Thyroid gland (tissue), 4 donors: Measurements from ENCODE around the gene MKRN3. TPM values are rescaled to one million over a fixed set of nuclear protein-coding genes. Genes with fewer than 3 reads are reported as not detected.

Experiments
- DNase-seq, 2 donors: peaks; one replicate each; pipeline ENCODE4 v3.0.0-alpha.2; 2019
- H3K27ac ChIP-seq, 3 donors: fragments of 200-600 bp; sonication (generic); 1 replicate in 2 of 3; 2 replicates in 1 of 3; pipeline ENCODE4 v1.5.1; 2016 to 2019; ENCODE audit warnings: mild to moderate bottlenecking in 1 of 3, moderate library complexity in 1 of 3
- H3K27me3 ChIP-seq: fragments of 200-600 bp; sonication (generic); one replicate; pipeline ENCODE4 v1.5.1; 2019
- H3K36me3 ChIP-seq, 2 donors: fragments of 200-600 bp; sonication (generic); one replicate each; pipeline ENCODE4 v1.5.1; 2016 to 2019
- H3K4me1 ChIP-seq, 2 donors: fragments of 200-600 bp; sonication (generic); one replicate each; pipeline ENCODE4 v1.5.1; 2017 to 2019
- H3K4me3 ChIP-seq, 3 donors: fragments of 200-600 bp; sonication (generic); replicated peaks in 1 of 3; 1 replicate in 2 of 3; 2 replicates in 1 of 3; pipeline ENCODE4 v1.5.1; 2016; ENCODE audit warnings: mild to moderate bottlenecking in 1 of 3
- H3K9me3 ChIP-seq: fragments of 200-600 bp; sonication (generic); one replicate; pipeline ENCODE4 v1.5.1; 2017
- POLR2A ChIP-seq, 2 donors: fragments of 450-650 bp; IDR thresholded peaks; one replicate each; pipeline ENCODE4 v1.6.1; 2017; ENCODE audit warnings: antibody characterized with exemption in 2 of 2, mild to moderate bottlenecking in 2 of 2, moderate library complexity in 1 of 2
- WGBS, 2 donors: methylation state at CpG; one replicate each; pipeline ENCODE4 v1.1.5; 2017; 5-methylcytosine and 5-hydroxymethylcytosine counted together
- intact Hi-C: fragments of 100-400 bp; cut with DNase I; formaldehyde crosslinking; loops from one replicate; pipeline ENCODE4 v1.15.1; 2023
- total RNA-seq, 4 donors: library from RNA; depleted of rRNA; stranded (reverse); fragments of >200 nt; gene quantifications; one replicate each; pipeline ENCODE4 v1.2.3, GENCODE V29; 2016
- TF ChIP-seq, protein P1 (sequence below), 6 experiments: fragments of 200-600 bp in 3 of 6; fragments of 450-650 bp in 3 of 6; sonication (generic) in 3 of 6; IDR thresholded peaks; one replicate each; pipeline ENCODE4 v1.5.1; 2016 to 2019; ENCODE audit warnings: antibody characterized with exemption in 6 of 6, mild to moderate bottlenecking in 2 of 6, inconsistent platforms in 1 of 6, moderate library complexity in 1 of 6

MKRN3 gene
- total RNA-seq, 4 donors from 2014 or later: 0.11 to 0.44 (median 0.40) TPM; not detected in 1

DNA sequence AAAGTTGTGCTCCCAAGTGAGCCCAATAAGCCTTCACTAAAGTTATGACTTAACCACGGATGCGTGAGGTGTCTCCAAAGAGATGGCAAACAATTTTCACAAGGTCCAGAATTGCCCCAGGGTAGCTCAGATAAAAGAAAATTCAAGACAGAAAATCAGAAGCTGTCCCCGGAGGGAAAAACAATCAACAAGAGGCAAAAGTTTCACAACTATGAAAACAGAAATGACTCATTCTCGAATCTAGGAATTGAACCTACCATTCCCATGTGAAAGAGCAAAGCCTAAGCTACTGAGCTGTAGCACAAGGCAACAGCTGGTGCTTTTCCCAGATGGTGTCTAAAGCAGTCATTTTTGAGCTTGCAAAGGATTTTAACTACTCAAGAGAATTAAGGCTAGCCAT is 33.5 kb upstream of the MKRN3 start:
- intact Hi-C loops: no loop called here
- DNase-seq: no peak
- no peak overlapping the region for H3K4me3 ChIP-seq
- no peak for TF ChIP-seq POLR2A (IDR thresholded peaks at IDR 0.05)
- TF ChIP-seq, protein P1, sequence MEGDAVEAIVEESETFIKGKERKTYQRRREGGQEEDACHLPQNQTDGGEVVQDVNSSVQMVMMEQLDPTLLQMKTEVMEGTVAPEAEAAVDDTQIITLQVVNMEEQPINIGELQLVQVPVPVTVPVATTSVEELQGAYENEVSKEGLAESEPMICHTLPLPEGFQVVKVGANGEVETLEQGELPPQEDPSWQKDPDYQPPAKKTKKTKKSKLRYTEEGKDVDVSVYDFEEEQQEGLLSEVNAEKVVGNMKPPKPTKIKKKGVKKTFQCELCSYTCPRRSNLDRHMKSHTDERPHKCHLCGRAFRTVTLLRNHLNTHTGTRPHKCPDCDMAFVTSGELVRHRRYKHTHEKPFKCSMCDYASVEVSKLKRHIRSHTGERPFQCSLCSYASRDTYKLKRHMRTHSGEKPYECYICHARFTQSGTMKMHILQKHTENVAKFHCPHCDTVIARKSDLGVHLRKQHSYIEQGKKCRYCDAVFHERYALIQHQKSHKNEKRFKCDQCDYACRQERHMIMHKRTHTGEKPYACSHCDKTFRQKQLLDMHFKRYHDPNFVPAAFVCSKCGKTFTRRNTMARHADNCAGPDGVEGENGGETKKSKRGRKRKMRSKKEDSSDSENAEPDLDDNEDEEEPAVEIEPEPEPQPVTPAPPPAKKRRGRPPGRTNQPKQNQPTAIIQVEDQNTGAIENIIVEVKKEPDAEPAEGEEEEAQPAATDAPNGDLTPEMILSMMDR (IDR thresholded peaks at IDR 0.05): no peak
- H3K36me3 ChIP-seq: no peaks in the 10 kb centered on the region
- H3K9me3 ChIP-seq: no peaks in the 10 kb centered on the region
- H3K27ac ChIP-seq: no peak overlapping the region
- H3K4me1 ChIP-seq: no peaks in the 10 kb centered on the region
- 66 to 68% methylated on average over 4 of the region's 4 CpGs for WGBS, 2 donors
- no peaks in the 10 kb centered on the region for H3K27me3 ChIP-seq

DNA sequence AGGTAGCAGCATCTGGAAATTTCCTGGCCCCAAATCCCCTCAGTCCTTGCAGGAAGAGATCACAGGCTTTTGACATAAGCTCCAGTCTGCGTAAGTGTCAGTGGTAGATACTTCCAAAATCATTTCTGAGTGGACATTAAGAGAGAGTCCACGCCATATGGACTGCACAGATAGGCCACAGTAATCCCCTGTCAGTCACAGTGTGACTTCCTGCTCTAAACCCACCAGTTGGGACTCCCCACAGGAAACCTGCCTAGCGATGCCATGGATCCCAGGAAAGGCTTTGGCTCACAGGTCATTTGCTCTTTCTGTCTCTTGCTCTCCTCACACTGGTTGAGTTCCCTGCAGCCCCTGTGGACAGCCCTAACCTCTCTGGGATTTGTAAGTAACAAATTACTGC is 28.8 kb upstream of the MKRN3 start:
- no peak for TF ChIP-seq POLR2A (IDR thresholded peaks at IDR 0.05)
- TF ChIP-seq, protein P1 (IDR thresholded peaks at IDR 0.05): no peak
- Histone ChIP-seq H3K4me3 (no peak overlapping the region), H3K27me3 (no peaks in the 10 kb centered on the region), H3K9me3 (no peaks in the 10 kb centered on the region), H3K4me1 (no peaks in the 10 kb centered on the region), H3K27ac (no peak overlapping the region), H3K36me3 (no peaks in the 10 kb centered on the region)
- WGBS, 2 donors: 67 to 79% methylated on average over 3 of the region's 3 CpGs
- intact Hi-C loops: no loop called here
- DNase-seq: no peak

DNA sequence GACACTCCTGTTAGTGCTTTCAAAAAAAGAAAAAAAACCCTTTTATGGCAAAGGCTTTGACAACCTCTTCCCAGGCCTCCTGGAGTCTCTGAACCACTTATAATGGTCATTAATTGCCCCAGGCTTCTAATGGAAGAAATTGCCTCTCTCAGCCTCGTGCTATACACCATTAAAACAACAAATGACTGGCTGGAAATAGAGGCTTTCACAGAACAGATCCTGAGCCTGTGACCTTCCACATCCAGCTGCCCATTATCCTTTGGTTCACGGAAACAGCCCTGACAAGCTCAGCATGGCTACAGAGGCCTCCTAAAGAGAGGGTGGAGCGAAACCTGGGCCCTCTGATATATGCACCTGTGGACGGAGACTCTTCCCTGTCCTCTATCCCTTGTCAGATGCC is 26.8 kb upstream of the MKRN3 start:
- intact Hi-C loops: no loop called here
- no peaks in the 10 kb centered on the region for H3K36me3 ChIP-seq
- WGBS, 2 donors: 51 to 62% methylated on average over 4 of the region's 4 CpGs
- TF ChIP-seq, protein P1 (IDR thresholded peaks at IDR 0.05): no peak
- no peak for TF ChIP-seq POLR2A (IDR thresholded peaks at IDR 0.05)
- DNase-seq: no peak
- no peaks in the 10 kb centered on the region for H3K4me1 ChIP-seq
- H3K4me3 ChIP-seq: no peak overlapping the region
- H3K27me3 ChIP-seq: no peaks in the 10 kb centered on the region
- no peaks in the 10 kb centered on the region for H3K9me3 ChIP-seq
- H3K27ac ChIP-seq: no peak overlapping the region

DNA sequence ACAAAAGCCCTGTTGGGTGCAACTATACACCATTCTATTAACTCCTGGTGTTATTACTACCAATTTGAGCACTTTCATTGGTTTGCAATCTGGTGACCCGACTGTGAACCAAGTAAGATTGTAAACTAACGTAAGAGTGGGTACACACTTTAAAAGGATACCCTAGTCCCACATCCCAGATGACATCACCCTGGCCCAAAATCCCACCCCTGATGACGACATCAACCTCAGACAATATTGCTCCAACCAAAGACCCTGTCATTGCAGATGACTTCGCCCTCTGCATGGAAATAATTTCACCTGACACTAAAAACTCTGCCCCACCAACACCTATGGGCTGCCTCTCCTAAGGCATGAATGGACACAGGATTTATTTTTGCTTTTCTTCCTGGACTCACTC is 25.6 kb upstream of the MKRN3 start:
- no peak for TF ChIP-seq POLR2A (IDR thresholded peaks at IDR 0.05)
- TF ChIP-seq, protein P1 (IDR thresholded peaks at IDR 0.05): no peak
- H3K27me3 ChIP-seq: no peaks in the 10 kb centered on the region
- no peak overlapping the region for H3K27ac ChIP-seq
- DNase-seq: no peak
- no peak overlapping the region for H3K4me3 ChIP-seq
- intact Hi-C loops: no loop called here
- no peaks in the 10 kb centered on the region for H3K9me3 ChIP-seq
- H3K36me3 ChIP-seq: no peaks in the 10 kb centered on the region
- WGBS, 2 donors: 74 to 76% methylated on average over 4 of the region's 4 CpGs
- no peaks in the 10 kb centered on the region for H3K4me1 ChIP-seq

DNA sequence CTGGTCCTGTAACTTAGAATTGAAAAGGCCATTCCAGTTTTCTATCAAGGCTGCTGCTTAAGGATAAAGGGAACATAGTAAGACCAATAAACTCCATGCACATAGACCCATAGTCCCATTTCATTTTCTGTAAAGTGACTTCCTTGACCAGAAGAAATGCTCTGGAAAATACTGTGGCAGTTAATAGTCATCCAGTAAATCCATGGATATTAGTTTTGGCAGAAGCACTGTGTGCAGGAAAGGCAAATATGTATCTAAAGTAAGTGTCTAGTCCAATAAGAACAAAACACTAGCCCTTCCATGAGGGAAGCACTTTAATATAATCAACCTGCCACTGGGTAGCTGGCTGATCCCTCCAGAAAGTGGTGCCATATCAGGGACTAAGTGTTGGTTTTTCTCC is 19.3 kb upstream of the MKRN3 start:
- no peaks in the 10 kb centered on the region for H3K27me3 ChIP-seq
- no peak for DNase-seq
- TF ChIP-seq POLR2A (IDR thresholded peaks at IDR 0.05): no peak
- TF ChIP-seq, protein P1 (IDR thresholded peaks at IDR 0.05): no peak
- H3K4me1 ChIP-seq: no peaks in the 10 kb centered on the region
- intact Hi-C loops: no loop called here
- H3K36me3 ChIP-seq: no peaks in the 10 kb centered on the region
- H3K9me3 ChIP-seq: no peaks in the 10 kb centered on the region
- H3K27ac ChIP-seq: no peak overlapping the region
- no peak overlapping the region for H3K4me3 ChIP-seq
